ENCODE results near the gene SNX25. TPM values are rescaled to one million over a fixed set of nuclear protein-coding genes. Genes with fewer than 3 reads are reported as not detected.

The SNX25 gene
- total RNA-seq, 1 donor from 2014 or later = 74.7 TPM

GRCh38 chr4:185332575-185333464 is 123.4 kb downstream of the SNX25 start:
- no peak for TF ChIP-seq CTCF (IDR thresholded peaks at IDR 0.05)
- Histone ChIP-seq H3K27me3 (ENCODE audit: low read depth) (no peaks in the 10 kb centered on the region), H3K9me3 (no peaks in the 10 kb centered on the region), H3K4me3 (no peak overlapping the region), H3K27ac (no peak overlapping the region), H3K36me3 (peaks cover 24% of the 10 kb centered on the region), H3K4me1 (no peaks in the 10 kb centered on the region)
- no peak for DNase-seq
- no peak for ATAC-seq
- intact Hi-C loops (cut with DNase I) = no loop called here

GRCh38 chr4:185334326-185334725 is 124.9 kb downstream of the SNX25 start:
- Histone ChIP-seq H3K4me1 (no peaks in the 10 kb centered on the region), H3K27ac (no peak overlapping the region), H3K4me3 (no peak overlapping the region), H3K36me3 (peaks cover 24% of the 10 kb centered on the region), H3K27me3 (ENCODE audit: low read depth) (no peaks in the 10 kb centered on the region), H3K9me3 (no peaks in the 10 kb centered on the region)
- no peak for TF ChIP-seq CTCF (IDR thresholded peaks at IDR 0.05)
- intact Hi-C loops (cut with DNase I) = no loop called here
- no peak for DNase-seq
- no peak for ATAC-seq

DNA sequence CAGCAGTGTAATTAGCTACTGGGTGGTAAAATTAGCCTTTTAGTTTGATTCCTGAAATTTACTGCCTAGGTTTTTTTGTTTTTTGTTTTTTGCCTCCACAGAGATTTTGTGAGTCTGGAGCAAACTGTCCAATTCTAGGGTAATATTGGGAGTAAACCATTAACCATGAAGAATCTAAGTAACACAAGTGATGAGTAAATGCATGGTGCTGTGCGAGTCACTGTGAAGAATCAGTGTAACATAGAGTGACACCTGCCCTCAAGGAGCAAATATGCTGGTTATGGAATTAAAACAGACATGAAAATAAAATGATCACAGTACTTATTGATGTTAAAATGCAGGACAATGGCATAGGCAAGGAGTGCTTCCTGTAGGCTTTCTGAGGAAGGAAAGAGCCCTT is 126.2 kb downstream of the SNX25 start:
- H3K4me3 ChIP-seq = no peak overlapping the region
- no peaks in the 10 kb centered on the region for H3K27me3 ChIP-seq (ENCODE audit: low read depth)
- ATAC-seq = no peak
- intact Hi-C loops (cut with DNase I) = no loop called here
- DNase-seq = no peak
- H3K27ac ChIP-seq = no peak overlapping the region
- TF ChIP-seq CTCF (IDR thresholded peaks at IDR 0.05) = no peak
- H3K9me3 ChIP-seq = no peaks in the 10 kb centered on the region
- no peaks in the 10 kb centered on the region for H3K4me1 ChIP-seq
- H3K36me3 ChIP-seq = peaks cover 30% of the 10 kb centered on the region

GRCh38 chr4:185339941-185340340 is 130.5 kb downstream of the SNX25 start:
- Histone ChIP-seq H3K9me3 (no peaks in the 10 kb centered on the region), H3K4me1 (no peaks in the 10 kb centered on the region), H3K36me3 (peaks cover 34% of the 10 kb centered on the region), H3K4me3 (no peak overlapping the region), H3K27ac (no peak overlapping the region), H3K27me3 (ENCODE audit: low read depth) (no peaks in the 10 kb centered on the region)
- no peak for ATAC-seq
- no peak for DNase-seq
- TF ChIP-seq CTCF (IDR thresholded peaks at IDR 0.05) = no peak
- intact Hi-C loops (cut with DNase I) = no loop called here

DNA sequence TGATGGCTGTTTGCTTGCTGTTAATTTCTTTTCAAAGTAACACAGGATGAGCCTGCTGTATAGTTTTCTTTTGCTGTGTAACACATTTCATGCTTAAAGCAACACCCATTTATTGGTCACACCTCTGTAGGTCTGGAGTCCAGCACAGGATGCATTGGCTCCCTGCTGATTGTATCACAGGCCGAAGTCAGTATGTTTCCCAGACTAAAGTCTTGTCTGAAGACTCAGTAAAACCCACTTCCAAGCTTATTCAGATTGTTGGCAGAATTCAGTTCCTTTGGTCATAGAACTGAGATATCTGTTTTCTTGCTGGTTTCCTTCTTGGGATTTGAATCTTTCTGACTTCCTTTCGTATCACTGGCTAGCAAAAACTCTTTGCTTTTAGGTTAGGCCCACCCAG is 132.0 kb downstream of the SNX25 start:
- Histone ChIP-seq H3K4me1 (no peaks in the 10 kb centered on the region), H3K9me3 (no peaks in the 10 kb centered on the region), H3K4me3 (no peak overlapping the region), H3K36me3 (peaks cover 33% of the 10 kb centered on the region), H3K27ac (no peak overlapping the region), H3K27me3 (ENCODE audit: low read depth) (no peaks in the 10 kb centered on the region)
- TF ChIP-seq CTCF (IDR thresholded peaks at IDR 0.05) = no peak
- intact Hi-C loops (cut with DNase I) = no loop called here
- ATAC-seq (no peak), DNase-seq (no peak)

Measured in lower lobe of right lung (tissue), 2 donors.